ENCODE results near the gene PHTF1. TPM values are rescaled to one million over a fixed set of nuclear protein-coding genes. Genes with fewer than 3 reads are reported as not detected.

The PHTF1 gene
- total RNA-seq, 4 donors from 2014 or later: 10.2 to 13.3 (median 11.8) TPM

- intact Hi-C loops (cut with DNase I): loop anchor here (10.0 kb wide), 1 partner anchor 307 kb away; no protein-coding TSS in a partner anchor
Measured at GRCh38 chr1:113681596-113682337, 77.5 kb downstream of the PHTF1 start.

GRCh38 chr1:113678159-113678469 lies 81.2 kb downstream of the PHTF1 start:
- H3K27ac ChIP-seq (replicated peaks in 1 of 4): no peak overlapping the region
- H3K4me1 ChIP-seq: peaks cover 0 to 8% (median 7%) of the 10 kb centered on the region in 4 donors
- no peaks in the 10 kb centered on the region for H3K27me3 ChIP-seq
- no peak for TF ChIP-seq CTCF (IDR thresholded peaks at IDR 0.05)
- TF ChIP-seq EP300 (IDR thresholded peaks at IDR 0.05): no peak
- no peak for TF ChIP-seq POLR2AphosphoS5 (IDR thresholded peaks at IDR 0.05)
- TF ChIP-seq POLR2A (IDR thresholded peaks at IDR 0.05; ENCODE audit: low read depth): no peak
- intact Hi-C loops (cut with DNase I): loop anchor here (1.0 kb wide), 1 partner anchor 538 kb away; no protein-coding TSS in a partner anchor
- H3K9me3 ChIP-seq: no peaks in the 10 kb centered on the region
- H3K4me3 ChIP-seq: no peak overlapping the region
- H3K36me3 ChIP-seq: peaks cover 2 to 12% (median 6%) of the 10 kb centered on the region in 4 donors
- no peak for DNase-seq (ENCODE audit: extremely low spot score)

More at GRCh38 chr1:113681596-113682337, 77.5 kb downstream of the PHTF1 start:
- Histone ChIP-seq H3K27me3 (no peaks in the 10 kb centered on the region), H3K27ac (replicated peaks in 1 of 4) (no peak overlapping the region), H3K36me3 (peaks cover 0 to 7% (median 2%) of the 10 kb centered on the region in 4 donors), H3K4me1 (peaks cover 0 to 17% (median 14%) of the 10 kb centered on the region in 4 donors), H3K4me3 (no peak overlapping the region), H3K9me3 (no peaks in the 10 kb centered on the region)
- DNase-seq (ENCODE audit: extremely low spot score): no peak
- TF ChIP-seq POLR2A (IDR thresholded peaks at IDR 0.05; ENCODE audit: low read depth) (no peak), POLR2AphosphoS5 (IDR thresholded peaks at IDR 0.05) (no peak), EP300 (IDR thresholded peaks at IDR 0.05) (no peak)
- 95% methylated on average over 7 of the region's 7 CpGs for WGBS

DNA sequence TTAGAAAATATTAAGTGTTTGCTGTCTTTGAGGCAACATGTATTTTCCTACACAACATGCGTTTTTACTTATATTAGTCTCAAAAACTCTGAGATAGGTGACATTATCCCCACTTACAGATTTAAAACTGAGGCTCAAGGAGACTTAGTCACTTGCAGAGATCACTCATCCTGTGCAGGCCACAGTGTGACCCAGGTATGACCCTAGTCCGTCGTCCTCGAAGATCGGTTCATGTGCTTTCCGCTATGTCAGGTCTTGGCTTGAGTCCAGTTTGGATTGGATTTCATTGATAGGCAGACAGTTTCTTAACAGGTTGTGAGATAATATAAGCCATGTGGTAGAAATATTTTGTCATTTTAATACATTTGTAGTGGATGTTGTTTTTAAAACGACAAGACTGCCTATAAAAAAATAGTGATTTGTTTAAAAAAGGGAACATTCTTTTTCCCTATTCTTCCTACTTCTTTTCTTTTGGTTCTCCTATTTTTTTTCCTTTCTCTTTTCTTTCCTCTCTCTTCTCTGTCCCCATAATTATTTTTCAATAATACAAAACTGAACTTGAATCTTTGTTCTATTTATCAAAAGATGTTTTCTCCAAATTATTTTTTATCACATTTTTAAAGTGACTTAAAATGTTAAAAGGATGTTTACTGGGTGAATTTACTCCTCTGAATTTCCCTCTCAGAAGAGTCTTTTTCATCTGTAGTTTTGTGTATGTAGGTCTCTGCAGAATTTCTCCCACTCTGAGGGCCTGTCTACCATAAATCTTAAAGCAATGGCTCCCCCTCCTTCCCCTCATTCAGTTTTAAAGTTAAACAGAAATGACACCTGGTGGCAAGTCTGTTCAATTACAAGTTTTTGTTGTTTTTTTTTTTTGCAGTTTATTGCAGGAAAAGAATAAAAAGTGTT lies 81.8 kb downstream of the PHTF1 start:
- Histone ChIP-seq H3K4me3 (no peak overlapping the region), H3K36me3 (peaks cover 6 to 15% (median 9%) of the 10 kb centered on the region in 4 donors), H3K27ac (replicated peaks in 1 of 4) (no peak overlapping the region), H3K4me1 (peaks cover 0 to 8% (median 7%) of the 10 kb centered on the region in 4 donors), H3K9me3 (no peaks in the 10 kb centered on the region), H3K27me3 (no peaks in the 10 kb centered on the region)
- intact Hi-C loops (cut with DNase I): loop anchor here (1.0 kb wide), 1 partner anchor 537 kb away; no protein-coding TSS in a partner anchor
- peak; percentile 59 to 61 (median 60) for TF ChIP-seq CTCF (IDR thresholded peaks at IDR 0.05)
- TF ChIP-seq POLR2AphosphoS5 (IDR thresholded peaks at IDR 0.05): no peak
- TF ChIP-seq POLR2A (IDR thresholded peaks at IDR 0.05; ENCODE audit: low read depth): no peak
- DNase-seq (ENCODE audit: extremely low spot score): no peak
- WGBS: 41% methylated on average over 7 of the region's 7 CpGs

- 89% methylated on average over 5 of the region's 5 CpGs for WGBS
- no peaks in the 10 kb centered on the region for H3K27me3 ChIP-seq
- H3K4me1 ChIP-seq: peaks cover 0 to 8% (median 7%) of the 10 kb centered on the region in 4 donors
- no peak for DNase-seq (ENCODE audit: extremely low spot score)
- no peaks in the 10 kb centered on the region for H3K9me3 ChIP-seq
- peaks cover 7 to 23% (median 16%) of the 10 kb centered on the region in 4 donors for H3K36me3 ChIP-seq
- no peak for TF ChIP-seq CTCF (IDR thresholded peaks at IDR 0.05)
- no peak for TF ChIP-seq POLR2AphosphoS5 (IDR thresholded peaks at IDR 0.05)
- TF ChIP-seq POLR2A (IDR thresholded peaks at IDR 0.05; ENCODE audit: low read depth): no peak
- intact Hi-C loops (cut with DNase I): no loop called here
- H3K27ac ChIP-seq (replicated peaks in 1 of 4): no peak overlapping the region
- H3K4me3 ChIP-seq: no peak overlapping the region
Measured at GRCh38 chr1:113676524-113676923, 82.8 kb downstream of the PHTF1 start.

- peaks cover 7 to 26% (median 16%) of the 10 kb centered on the region in 4 donors for H3K36me3 ChIP-seq
- H3K4me3 ChIP-seq: no peak overlapping the region
- intact Hi-C loops (cut with DNase I): no loop called here
- peaks cover 0 to 8% (median 7%) of the 10 kb centered on the region in 4 donors for H3K4me1 ChIP-seq
- 88% methylated on average over 2 of the region's 2 CpGs for WGBS
- no peaks in the 10 kb centered on the region for H3K27me3 ChIP-seq
- no peak for TF ChIP-seq CTCF (IDR thresholded peaks at IDR 0.05)
- no peak for TF ChIP-seq POLR2AphosphoS5 (IDR thresholded peaks at IDR 0.05)
- no peak for TF ChIP-seq EP300 (IDR thresholded peaks at IDR 0.05)
- TF ChIP-seq POLR2A (IDR thresholded peaks at IDR 0.05; ENCODE audit: low read depth): no peak
- no peaks in the 10 kb centered on the region for H3K9me3 ChIP-seq
- no peak for DNase-seq (ENCODE audit: extremely low spot score)
- H3K27ac ChIP-seq (replicated peaks in 1 of 4): no peak overlapping the region
Measured at GRCh38 chr1:113675302-113675701, 84.0 kb downstream of the PHTF1 start.

Measured in esophagus muscularis mucosa (tissue), 4 donors.